Suprapubic skin (tissue), 4 donors: ENCODE data around the gene TTYH2. TPM values are rescaled to one million over a fixed set of nuclear protein-coding genes. Genes with fewer than 3 reads are reported as not detected.

Source experiments
- DNase-seq, 2 donors: peaks; one replicate each; pipeline ENCODE4 v3.0.0-alpha.2; 2019; ENCODE audit warnings: low spot score in 2 of 2
- H3K27ac ChIP-seq: fragments of 200-600 bp; sonication (generic); one replicate; pipeline ENCODE4 v1.5.1; 2019
- H3K27me3 ChIP-seq: fragments of 200-600 bp; sonication (generic); one replicate; pipeline ENCODE4 v1.5.1; 2019
- H3K36me3 ChIP-seq: fragments of 200-600 bp; sonication (generic); one replicate; pipeline ENCODE4 v1.5.1; 2019
- H3K4me1 ChIP-seq: fragments of 200-600 bp; sonication (generic); one replicate; pipeline ENCODE4 v1.5.1; 2019
- H3K4me3 ChIP-seq: fragments of 200-600 bp; sonication (generic); one replicate; pipeline ENCODE4 v1.5.1; 2019; ENCODE audit warnings: mild to moderate bottlenecking
- H3K9me3 ChIP-seq: fragments of 200-600 bp; sonication (generic); one replicate; pipeline ENCODE4 v1.5.1; 2019
- CTCF ChIP-seq, 2 donors: fragments of 200-600 bp in 1 of 2; fragments of 450-650 bp in 1 of 2; sonication (generic) in 1 of 2; IDR thresholded peaks; one replicate each; pipeline ENCODE4 v1.5.1; 2016 to 2019; ENCODE audit warnings: antibody characterized with exemption in 2 of 2, mild to moderate bottlenecking in 1 of 2, moderate library complexity in 1 of 2
- EP300 ChIP-seq: sonication (generic); formaldehyde crosslinking; IDR thresholded peaks from one replicate; pipeline ENCODE4 v1.6.1; 2017; ENCODE audit warnings: antibody characterized with exemption
- POLR2A ChIP-seq, 2 donors: fragments of 450-650 bp; IDR thresholded peaks; one replicate each; pipeline ENCODE4 v1.6.1; 2017; ENCODE audit warnings: antibody characterized with exemption in 2 of 2, mild to moderate bottlenecking in 2 of 2, moderate library complexity in 2 of 2
- POLR2AphosphoS5 ChIP-seq, 3 donors: sonication (generic); formaldehyde crosslinking; IDR thresholded peaks; one replicate each; pipeline ENCODE4 v1.6.1; 2017; ENCODE audit warnings: antibody characterized with exemption in 3 of 3
- WGBS: methylation state at CpG from one replicate; pipeline ENCODE4 v1.1.5; 2018; 5-methylcytosine and 5-hydroxymethylcytosine counted together
- total RNA-seq, 4 donors: library from RNA; depleted of rRNA; stranded (reverse); fragments of >200 nt; gene quantifications; one replicate each; pipeline ENCODE4 v1.1.0, GENCODE V29; 2016

Gene TTYH2
- total RNA-seq, 4 donors from 2014 or later: 5.7 to 12.0 (median 8.2) TPM

- H3K4me3 ChIP-seq: no peak overlapping the region
- H3K4me1 ChIP-seq: no peaks in the 10 kb centered on the region
- no peak for DNase-seq
- peaks cover 5% of the 10 kb centered on the region for H3K36me3 ChIP-seq
- TF ChIP-seq POLR2AphosphoS5 (IDR thresholded peaks at IDR 0.05) (no peak), EP300 (no peak), CTCF (IDR thresholded peaks at IDR 0.05) (no peak)
- H3K27me3 ChIP-seq: no peaks in the 10 kb centered on the region
- WGBS: 86% methylated on average over 6 of the region's 6 CpGs
- H3K27ac ChIP-seq: no peak overlapping the region
- H3K9me3 ChIP-seq: no peaks in the 10 kb centered on the region
These were observed 38.2 kb downstream of the TTYH2 start for GRCh38 chr17:74251569-74251968.

GRCh38 chr17:74252211-74252610 is 38.8 kb downstream of the TTYH2 start:
- H3K27ac ChIP-seq: no peak overlapping the region
- H3K4me1 ChIP-seq: no peaks in the 10 kb centered on the region
- DNase-seq: no peak
- WGBS: 93% methylated on average over 6 of the region's 8 CpGs
- TF ChIP-seq EP300 (no peak), POLR2A (IDR thresholded peaks at IDR 0.05) (no peak), CTCF (IDR thresholded peaks at IDR 0.05) (no peak)
- H3K9me3 ChIP-seq: no peaks in the 10 kb centered on the region
- no peak overlapping the region for H3K4me3 ChIP-seq
- no peaks in the 10 kb centered on the region for H3K27me3 ChIP-seq
- peaks cover 5% of the 10 kb centered on the region for H3K36me3 ChIP-seq

GRCh38 chr17:74253036-74253435 is 39.7 kb downstream of the TTYH2 start:
- WGBS: 94% methylated on average over 13 of the region's 13 CpGs
- peaks cover 5% of the 10 kb centered on the region for H3K36me3 ChIP-seq
- H3K27me3 ChIP-seq: no peaks in the 10 kb centered on the region
- H3K27ac ChIP-seq: no peak overlapping the region
- no peak overlapping the region for H3K4me3 ChIP-seq
- TF ChIP-seq POLR2AphosphoS5 (IDR thresholded peaks at IDR 0.05) (no peak), POLR2A (IDR thresholded peaks at IDR 0.05) (no peak), EP300 (no peak), CTCF (IDR thresholded peaks at IDR 0.05) (no peak)
- DNase-seq: no peak
- no peaks in the 10 kb centered on the region for H3K9me3 ChIP-seq
- H3K4me1 ChIP-seq: no peaks in the 10 kb centered on the region

GRCh38 chr17:74257311-74257710 is 43.9 kb downstream of the TTYH2 start:
- no peak overlapping the region for H3K27ac ChIP-seq

More at GRCh38 chr17:74257311-74257710, 43.9 kb downstream of the TTYH2 start:
- WGBS: 97% methylated on average over 5 of the region's 10 CpGs
- no peak for DNase-seq
- Histone ChIP-seq H3K9me3 (no peaks in the 10 kb centered on the region), H3K4me1 (no peaks in the 10 kb centered on the region), H3K27me3 (no peaks in the 10 kb centered on the region), H3K36me3 (peaks cover 8% of the 10 kb centered on the region), H3K4me3 (no peak overlapping the region)
- TF ChIP-seq CTCF (IDR thresholded peaks at IDR 0.05) (no peak), POLR2A (IDR thresholded peaks at IDR 0.05) (no peak), EP300 (no peak), POLR2AphosphoS5 (IDR thresholded peaks at IDR 0.05) (no peak)
